ENCODE data around the gene FBLN5.

Gene FBLN5

DNA sequence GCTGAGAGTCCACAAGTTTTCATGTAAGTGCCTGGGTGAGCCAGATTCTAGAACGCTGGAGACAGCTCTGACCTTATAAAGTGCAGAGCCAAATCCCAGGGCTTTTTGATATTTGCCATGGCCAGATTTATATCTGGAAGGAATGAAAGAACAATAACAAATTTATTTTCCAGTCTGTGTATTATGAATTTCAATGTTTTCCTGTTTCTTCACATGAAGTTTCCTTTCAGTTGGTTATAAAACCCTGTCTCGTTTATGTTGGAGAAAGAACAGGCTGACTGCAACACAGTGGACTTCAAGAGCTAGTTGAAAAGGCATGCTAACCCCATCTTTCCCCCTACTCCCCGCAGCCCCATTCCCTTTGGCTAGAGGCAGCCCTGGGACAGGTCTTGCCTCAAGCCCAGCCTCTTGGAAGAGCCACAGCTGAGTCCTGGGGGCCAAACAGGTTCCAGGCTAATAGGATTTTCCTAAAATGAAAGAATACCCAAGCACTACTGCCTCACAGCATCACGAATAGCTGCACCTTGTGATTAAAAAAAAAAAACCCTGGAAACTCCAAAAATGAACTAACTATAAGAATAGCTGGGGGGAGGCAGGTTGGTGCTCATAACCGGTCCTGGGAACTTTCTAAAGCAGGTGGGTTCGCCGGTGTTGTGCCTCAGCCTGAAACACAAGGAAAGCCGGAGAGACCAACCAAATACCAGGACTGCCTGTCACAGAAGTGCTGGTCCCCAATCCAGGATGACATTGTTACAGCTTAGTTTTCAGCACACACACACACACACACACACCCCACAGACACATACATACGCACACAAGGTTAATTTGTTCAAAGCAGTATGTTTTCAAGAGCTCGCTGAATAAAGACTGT, 1.5 kb downstream of the FBLN5 start:
- FAIRE-seq, result no peak

DNA sequence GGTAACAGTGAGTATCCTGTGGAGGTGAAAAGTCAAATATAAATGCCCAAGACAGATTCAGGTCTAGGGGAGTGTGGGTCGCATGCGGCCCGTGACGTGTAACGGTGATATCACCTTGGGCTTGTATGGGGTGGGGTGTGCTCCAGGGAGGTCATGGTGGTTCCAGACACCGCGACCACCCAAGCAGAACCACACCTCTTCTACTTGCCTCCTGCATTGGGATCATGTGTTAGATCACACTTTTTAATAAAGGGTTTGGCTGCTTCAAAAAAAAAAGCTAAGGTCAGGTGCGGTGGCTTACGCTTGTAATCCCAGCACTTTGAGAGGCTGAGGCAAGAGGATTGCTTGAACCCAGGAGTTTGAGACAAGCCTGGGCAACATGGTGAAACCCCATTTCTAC, 4.5 kb downstream of the FBLN5 start:
- no peak for FAIRE-seq

DNA sequence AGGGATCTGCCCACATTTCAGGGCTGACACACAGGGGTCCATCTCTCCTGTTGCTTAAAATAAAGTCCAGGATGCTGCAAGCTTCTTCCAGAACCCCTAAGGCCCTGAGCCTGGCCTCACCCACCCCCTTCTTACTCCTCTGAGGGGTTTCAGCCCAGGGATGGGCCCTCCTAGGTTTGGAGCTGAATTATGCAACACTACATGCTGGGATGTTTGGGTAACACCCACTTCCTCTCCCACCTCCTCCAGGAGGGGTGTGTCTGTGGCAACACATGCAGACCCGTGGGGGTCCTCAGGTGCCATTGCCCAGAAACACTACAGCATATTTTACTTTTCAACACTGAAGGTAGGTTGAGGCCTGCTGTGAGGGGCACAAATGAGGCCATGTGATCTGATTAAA, 5.4 kb downstream of the FBLN5 start:
- no peak for FAIRE-seq

DNA sequence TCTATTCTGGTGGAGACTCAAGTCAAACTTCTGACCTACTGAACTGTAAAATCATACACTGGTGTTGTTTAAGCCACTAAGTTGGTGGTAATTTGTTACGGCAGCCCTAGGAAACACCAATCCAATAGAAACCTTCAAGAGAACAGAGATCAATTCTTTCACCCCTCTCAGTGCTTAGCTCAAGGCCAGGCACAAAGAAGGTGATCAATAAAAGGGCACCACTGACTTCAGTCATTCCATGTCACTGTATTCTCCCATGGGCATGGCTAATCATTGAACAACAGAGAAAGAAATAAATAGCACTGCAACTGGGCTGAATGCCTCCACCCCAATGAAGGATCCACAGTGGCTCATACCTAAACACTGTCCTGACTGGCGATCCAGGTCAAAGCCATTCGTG, 7.3 kb downstream of the FBLN5 start:
- FAIRE-seq, result no peak

DNA sequence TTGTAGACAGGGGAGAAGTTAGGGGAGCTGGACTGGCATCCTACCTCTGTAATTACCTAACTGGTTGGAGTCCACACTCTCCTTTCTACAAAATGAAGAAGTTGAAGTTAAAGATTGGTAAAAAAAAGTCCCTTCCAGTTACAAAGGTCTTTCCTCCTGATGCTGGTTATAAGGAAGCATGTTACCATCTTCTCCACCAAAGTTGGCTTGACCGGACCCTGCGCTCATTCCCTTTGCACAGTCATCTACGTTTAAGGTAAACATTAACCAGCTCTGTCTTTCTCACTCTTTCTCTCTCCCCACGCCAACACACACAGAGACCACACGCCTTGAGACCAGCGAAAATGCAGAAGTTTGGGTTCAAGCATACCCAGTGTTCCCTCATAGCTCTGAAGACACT, 11.9 kb downstream of the FBLN5 start:
- no peak for FAIRE-seq

DNA sequence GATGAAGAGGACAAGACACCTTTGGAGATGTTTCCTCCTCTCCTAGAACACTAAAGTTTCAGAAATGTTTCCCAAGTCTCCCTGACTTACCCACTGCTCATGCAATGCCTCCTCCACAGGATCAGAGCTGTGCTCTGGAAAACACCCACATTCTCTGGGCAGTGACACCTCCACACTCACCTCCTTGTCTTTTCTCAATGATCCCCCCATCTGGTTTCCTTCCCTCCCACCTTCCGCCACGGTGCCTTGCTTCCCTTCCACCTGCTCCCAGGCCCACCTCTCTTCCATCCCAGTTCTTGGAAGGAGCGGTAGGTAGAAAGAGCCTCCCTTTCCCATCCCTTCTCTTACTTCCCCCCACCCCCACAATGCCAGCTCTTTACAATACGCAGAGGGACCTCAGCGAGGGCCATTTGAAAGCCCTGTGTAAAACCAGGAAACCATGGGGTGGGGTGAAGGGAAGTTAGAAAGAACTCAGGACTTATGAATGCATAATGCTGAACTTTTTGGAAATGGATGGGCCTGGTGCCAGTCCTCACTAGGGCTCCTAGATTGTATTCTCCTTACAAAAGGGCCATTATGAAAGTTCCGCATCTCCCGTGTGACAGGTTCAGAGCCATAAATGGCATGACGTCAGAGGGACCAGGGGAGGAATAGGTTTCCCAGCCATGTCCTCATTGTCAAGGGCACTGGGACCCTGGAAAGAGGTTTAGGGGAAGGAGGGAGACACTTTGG, 12.8 kb downstream of the FBLN5 start:
- no peak for FAIRE-seq

DNA sequence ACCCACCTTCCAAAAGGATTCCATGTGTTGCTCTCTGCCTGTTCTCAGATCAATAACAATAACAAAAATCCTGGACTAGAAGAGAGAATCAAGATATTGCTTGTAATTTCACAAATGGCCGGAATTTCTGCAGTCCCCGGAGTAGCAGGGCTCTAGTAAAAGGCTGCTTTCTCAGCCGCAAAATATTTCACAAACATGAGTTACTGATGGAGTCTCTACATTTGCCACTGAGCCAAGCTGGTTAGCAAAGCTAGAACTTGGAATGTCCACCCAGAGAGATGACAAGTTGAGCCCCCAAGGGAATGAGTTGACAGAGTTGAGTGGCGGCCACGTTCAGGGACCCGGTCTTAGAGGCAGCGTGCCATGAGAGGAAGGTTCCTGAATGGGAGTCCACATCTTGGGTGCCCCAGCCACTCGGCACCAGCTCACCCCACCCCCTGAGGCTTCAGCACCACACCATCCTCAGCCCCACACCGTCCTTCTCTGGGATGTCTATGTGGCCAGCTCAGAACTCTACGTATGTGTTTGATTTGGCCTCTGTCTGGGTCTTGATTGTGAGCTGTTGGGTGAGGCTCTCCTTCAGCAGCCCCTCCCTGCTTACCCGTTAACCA, 15.9 kb downstream of the FBLN5 start:
- FAIRE-seq, result no peak

DNA sequence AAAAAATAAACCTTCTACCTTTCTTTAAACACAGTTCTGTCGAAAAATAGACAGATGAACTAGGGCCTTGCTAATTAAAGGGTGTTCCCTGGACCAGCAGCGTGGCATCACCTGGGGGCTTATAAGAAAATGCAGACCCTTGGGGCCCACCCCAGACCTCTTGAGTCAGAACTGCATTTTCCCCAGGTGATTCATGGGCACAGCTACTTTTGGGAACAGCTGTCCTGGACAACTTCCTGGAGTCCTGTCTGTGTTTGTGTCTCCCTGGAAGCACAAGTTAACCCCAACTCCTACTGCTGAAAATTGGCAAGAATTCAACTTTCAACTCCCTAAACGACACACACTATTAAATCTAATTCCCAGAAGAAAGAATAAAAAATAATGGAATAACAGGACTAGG, 17.8 kb downstream of the FBLN5 start:
- no peak for FAIRE-seq

DNA sequence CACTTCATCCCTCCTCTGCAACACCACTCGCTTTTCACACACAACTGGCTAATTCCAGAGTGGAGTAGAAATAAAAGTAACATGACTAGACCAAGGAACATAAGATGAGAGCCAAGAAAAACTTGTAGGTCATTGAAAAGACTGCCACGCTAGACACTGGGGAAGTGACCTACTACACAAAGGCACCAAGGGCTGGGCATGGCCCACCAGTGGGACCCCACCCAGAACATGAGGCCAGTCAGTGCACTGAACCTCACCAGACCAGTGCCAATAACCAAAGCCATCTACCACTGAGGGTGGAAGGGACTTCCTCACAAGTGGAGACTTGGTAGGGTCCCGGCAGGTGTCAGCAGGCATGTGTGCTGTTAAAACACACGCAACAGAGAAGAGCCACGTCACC, 19.7 kb downstream of the FBLN5 start:
- FAIRE-seq, result no peak

DNA sequence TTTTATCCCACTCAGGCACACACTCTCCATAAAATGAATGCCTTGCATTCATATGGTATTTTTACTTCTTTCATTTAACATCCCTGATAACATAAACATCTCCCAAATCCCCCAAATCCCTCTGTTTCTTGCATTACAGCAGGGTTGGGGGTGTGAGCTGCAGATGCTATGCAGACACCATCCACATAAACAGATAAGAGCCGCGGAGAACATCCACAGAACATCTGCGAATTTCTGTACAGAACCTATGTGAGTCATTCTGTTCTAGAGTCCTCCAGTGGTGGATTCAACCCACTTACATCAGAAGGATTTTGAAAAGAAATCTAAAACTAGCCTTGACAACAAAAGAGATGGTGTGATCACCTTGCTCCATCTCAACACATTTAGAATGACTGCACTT, 20.3 kb downstream of the FBLN5 start:
- no peak for FAIRE-seq

DNA sequence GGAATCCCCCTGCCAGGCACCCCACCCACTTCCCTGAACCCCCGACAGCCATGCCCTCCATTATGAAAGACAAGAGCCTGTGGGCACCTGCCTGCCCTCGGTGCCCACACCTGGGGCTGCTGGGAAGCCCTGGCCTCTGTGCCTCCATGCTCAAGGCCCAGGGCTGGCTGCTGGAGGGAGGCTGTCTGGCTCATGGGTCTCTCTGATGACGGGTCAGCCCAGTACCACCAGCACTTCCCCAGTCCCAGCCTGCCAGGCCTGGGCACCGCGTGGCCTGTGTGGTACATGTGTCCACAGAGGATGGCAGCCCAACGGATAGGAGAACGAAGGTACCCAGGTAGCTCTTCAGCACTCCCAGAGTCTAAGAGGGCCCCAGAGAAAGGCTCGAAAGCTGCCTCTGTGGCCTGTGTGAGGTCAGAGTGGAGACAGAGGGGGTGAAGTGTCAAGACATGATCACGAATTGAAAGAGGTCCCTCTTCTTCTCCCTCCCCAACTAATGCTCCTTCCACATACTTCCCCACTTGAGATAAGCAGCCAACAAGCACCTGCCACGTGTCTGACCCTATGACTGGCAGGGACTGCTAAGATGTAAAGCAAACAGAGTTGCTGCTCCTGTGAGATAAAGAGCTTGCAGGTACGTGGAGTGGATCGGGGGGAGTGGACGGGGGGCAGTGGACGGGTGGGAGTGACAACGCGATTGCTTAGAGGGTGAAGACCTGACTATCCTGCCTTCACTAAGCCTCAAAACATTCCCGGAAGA, 21.2 kb downstream of the FBLN5 start:
- FAIRE-seq, result no peak

DNA sequence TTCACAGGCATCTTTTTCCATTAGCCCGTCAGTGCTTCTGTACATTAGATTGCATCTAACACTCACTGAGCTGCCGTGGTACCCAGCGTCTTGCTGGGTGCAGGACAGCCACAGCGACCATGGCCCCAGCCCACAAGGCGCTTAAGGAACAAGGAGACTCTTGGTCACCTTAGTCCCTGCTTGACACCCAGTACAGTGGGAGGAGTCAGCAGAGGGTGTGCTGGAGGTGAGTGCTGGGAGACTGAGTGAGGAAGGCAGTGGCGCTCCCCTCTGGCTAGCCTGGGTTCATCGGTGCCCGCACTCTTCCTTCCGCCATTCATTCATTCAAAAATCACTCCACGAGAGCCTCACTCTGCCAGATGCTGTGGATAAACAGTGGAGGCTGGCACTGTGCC, 21.8 kb downstream of the FBLN5 start:
- FAIRE-seq, result no peak

DNA sequence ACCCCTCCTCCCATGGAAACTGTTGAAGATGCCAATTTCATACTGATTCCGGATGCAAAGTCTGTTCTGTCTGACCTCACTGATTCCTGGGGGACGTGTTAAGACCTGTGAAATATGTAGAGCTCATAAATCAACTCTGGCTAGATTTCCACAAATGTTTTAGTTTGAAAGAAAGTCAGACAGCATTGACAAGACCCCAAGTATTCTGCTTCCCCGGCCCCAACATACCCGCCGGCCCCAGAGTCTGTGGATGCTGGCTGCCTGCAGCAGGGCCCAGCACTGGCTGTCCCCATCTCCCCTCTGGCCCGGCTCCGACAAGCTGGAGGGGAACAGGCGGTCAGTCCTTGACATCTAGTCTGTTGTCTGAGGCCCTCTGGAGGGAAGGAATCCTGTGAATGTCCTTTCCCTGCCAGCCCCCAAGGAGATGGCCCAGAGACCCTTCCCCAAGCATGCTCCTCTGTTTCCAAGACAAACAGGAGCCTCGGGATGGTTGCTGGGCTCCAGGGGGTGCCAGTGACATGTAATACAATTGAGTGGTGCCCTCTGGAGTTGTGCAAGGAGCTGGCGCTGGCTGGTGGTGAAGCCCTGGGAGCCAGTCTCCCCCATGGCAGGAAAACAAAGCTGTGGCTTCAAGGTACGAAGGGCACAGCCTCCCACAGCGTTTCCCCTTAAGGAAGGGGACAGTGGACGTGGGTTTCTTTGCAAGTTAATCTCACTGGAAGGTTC, 22.3 kb downstream of the FBLN5 start:
- FAIRE-seq, result no peak

DNA sequence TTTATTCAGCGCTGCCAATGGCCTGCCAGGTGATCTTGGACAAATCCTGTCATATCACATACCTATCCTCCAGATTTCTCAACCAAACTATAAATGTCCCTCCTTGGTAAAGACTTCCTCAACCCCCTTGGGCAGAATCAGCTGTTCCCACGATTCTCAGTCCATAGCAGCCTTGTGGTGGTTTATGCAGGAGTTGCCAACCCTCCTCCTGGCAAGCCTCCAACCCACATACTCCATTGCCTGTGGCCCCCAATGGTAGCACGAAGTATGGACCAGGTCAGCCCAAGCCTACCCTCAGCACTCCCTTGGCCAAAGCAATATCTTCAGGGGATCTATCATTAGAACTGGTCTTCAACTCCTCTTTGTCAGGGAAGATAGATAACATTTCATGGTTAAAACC, 27.0 kb downstream of the FBLN5 start:
- no peak for FAIRE-seq

DNA sequence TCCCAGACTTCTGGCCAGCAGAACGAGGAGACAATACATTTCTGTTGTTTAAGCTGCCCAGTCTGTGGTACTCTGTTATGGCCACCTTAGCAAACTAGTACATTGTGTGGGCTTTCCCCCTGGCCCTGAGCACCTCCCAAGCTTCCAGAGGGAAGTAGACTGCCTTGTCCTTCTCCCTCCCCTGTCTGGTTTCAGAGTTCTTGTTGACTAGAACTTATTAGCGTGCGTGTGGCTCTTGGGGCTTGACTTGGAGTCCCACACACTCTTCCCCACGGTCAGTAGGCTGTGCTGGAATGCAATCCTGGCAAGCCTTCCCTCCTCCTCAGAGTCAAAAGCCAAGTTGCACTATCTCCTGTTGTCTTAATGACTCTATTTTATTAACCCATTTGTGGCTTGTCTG, 27.7 kb downstream of the FBLN5 start:
- FAIRE-seq, result no peak

DNA sequence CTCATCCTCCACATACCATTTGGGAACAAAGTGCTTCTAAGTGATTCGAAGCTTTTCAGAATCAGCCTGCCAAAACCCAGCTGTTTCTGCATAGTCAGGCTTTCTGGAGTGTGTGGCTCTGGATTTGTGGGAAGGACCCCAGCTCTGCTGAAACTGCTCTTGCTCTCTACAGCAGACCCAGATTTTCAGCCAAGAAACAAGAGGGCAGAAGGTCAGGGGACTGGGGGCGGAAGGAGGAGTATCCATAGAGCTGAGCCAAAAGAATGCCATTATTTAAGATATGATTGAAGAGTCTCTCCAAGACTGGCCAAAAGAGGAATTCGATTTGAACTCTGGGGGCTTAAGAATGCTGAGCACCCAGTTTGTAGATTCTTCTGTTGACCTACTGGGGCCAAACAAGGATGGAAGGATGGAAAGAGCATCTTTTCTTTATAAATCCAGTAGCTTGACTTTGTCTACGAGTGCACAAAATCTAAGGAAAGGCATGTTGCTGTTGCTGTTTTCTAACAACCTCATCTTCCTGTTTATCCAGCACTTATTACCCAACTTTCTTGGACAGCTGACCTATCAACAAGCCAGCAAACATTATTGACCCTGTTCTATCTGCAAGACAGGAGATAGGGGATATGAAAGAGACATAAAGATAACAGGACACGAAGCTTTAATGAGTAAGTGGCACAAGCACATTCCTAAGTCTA, 29.2 kb downstream of the FBLN5 start:
- FAIRE-seq, result no peak

DNA sequence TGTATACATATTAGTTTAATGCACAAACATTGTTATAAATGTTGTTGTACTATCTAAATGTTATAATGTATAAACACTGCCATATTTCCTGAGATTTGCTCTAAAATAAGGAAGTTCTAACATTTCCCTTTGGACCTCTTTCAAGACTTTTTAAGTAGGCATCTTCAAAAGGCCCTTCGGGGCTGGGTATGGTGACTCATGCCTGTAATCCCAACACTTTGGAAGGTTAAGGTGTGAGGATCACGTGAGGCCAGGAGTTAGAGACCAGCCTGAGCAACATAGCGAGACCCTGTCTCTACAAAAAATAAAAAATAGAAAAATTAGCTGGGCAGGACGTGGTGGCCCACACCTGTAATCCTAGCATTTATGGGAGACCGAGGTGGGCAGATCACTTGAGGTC, 35.5 kb downstream of the FBLN5 start:
- no peak for FAIRE-seq

DNA sequence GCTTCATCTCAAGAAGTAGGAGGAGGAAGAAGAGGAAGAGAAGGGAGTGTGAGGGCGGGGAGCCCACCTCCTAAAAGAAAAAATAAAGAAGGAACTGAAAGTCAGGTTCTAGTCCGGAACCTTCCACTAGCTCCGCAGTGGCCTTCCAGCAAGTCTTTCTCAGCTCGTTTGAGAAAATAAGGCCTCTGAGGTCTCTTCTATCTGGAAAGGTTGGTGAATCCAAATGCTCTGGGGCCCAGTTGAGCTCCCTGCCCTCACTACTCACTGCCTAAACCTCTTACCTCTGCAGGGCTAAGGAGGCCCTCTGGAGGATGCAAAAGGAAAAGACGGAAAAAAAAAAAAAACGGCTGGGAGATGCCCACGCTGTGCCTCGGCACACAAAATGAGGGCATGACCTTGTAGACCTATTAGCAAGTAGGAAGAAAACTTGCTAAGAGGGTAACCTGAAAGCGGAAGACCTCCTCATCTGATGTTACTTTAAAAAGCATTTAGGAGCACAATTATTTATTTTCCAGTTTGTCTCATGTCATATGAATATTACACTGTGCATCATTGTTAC, 35.9 kb downstream of the FBLN5 start:
- no peak for FAIRE-seq

DNA sequence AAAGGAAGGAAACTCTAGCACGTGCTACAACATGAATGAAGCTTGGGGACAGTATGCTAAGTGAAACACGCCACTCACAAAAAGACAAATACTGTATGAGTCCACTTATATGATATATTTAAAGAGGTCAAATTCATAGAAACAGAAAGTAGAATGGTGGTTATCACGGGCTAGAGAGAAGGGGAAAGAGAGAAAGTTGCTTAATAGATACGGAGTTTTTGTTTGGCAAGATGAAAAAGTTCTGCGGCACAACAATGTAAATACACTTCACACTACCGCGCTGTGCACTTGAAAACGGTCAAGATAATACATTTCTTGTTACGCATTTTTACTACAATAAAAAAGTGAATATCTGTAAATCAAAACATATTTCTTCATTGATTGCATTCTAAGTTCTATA, 37.3 kb downstream of the FBLN5 start:
- FAIRE-seq, result no peak

DNA sequence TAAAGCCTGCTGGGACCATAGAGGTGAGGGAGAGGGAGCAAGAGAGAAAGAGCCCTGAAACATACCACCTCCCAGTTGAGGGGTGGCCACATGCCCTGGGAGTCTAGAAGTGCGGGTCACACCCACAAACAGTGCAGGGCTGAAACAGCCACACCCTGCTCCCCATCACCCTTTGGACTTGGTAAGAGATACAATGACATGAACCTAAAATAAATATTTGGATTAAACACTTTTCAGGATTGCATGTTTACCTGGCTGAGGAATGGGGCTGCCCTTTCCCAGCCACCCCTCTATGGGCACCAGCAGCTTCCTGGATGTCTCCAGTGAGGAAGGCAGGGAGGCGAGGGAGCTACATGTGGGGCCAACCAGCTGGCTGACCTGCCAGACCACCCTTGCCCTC, 41.1 kb downstream of the FBLN5 start:
- FAIRE-seq, result no peak

DNA sequence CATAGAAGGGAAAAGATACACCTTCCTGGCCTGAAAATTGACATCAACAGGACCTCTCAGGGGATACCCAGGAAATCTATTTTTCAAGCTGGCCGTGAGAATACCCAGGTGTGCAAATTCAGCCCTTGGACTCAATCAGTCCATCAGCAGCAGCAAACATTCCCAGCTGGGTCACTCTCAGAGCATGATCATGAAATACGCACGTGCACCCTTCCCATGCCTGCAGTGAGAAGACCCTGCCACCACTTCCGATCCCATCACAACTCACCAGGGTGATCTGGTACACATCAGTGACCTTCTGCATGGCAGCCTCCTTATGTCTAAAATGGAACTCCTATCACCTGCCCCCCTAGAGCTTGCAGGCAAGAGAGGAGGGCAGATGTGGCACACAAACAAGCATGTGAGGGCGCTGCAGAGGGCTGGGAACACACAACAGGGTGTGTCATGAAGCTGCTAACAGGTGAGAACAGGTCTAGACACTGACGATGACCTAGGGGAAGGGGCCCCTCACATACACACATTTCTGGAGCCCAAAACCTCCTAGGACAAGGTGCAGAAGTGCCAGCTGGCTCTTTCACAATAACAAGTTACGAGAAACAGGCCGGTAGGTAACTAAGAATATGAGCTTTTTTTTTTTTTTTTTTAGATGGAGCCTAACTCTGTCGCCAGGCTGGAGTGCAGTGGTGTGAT, 42.4 kb downstream of the FBLN5 start:
- FAIRE-seq, result no peak
